Vagina (tissue), 2 donors: ENCODE measurements around the gene FAM118B. TPM values are rescaled to one million over a fixed set of nuclear protein-coding genes. Genes with fewer than 3 reads are reported as not detected.

Experiments used
- DNase-seq, 2 donors: peaks; one replicate each; pipeline ENCODE4 v3.0.0-alpha.2; 2017; ENCODE audit errors: extremely low spot score in 2 of 2
- H3K27ac ChIP-seq: fragments of 200-600 bp; sonication (generic); one replicate; pipeline ENCODE4 v1.5.1; 2019
- H3K27me3 ChIP-seq: fragments of 200-600 bp; sonication (generic); one replicate; pipeline ENCODE4 v1.5.1; 2019
- H3K36me3 ChIP-seq, 2 donors: fragments of 200-600 bp; sonication (generic); one replicate each; pipeline ENCODE4 v1.5.1; 2017 to 2019
- H3K4me1 ChIP-seq: fragments of 200-600 bp; sonication (generic); one replicate; pipeline ENCODE4 v1.5.1; 2019
- H3K4me3 ChIP-seq, 2 donors: fragments of 200-600 bp; sonication (generic); 1 replicate in 1 of 2; 2 replicates in 1 of 2; pipeline ENCODE4 v1.5.1; 2016 to 2019
- H3K9me3 ChIP-seq: fragments of 200-600 bp; sonication (generic); one replicate; pipeline ENCODE4 v1.5.1; 2019
- POLR2A ChIP-seq, 2 donors: fragments of 450-650 bp; IDR thresholded peaks; one replicate each; pipeline ENCODE4 v1.6.1; 2017; ENCODE audit warnings: antibody characterized with exemption in 2 of 2, mild to moderate bottlenecking in 2 of 2, moderate library complexity in 2 of 2
- POLR2AphosphoS5 ChIP-seq, 2 donors: sonication (generic); formaldehyde crosslinking; IDR thresholded peaks; one replicate each; pipeline ENCODE4 v1.9.0; 2017; ENCODE audit warnings: antibody characterized with exemption in 2 of 2, mild to moderate bottlenecking in 2 of 2, low read depth in 1 of 2; ENCODE audit not compliant: insufficient read depth in 1 of 2
- intact Hi-C: fragments of 100-400 bp; cut with DNase I; formaldehyde crosslinking; loops from one replicate; pipeline ENCODE4 v1.15.1; 2023
- total RNA-seq: library from RNA; depleted of rRNA; stranded (reverse); fragments of >200 nt; gene quantifications from one replicate; pipeline ENCODE4 v1.2.3, GENCODE V29; 2016
- TF ChIP-seq, protein P1 (sequence below), 3 experiments: fragments of 450-650 bp in 2 of 3; fragments of 200-600 bp in 1 of 3; sonication (generic) in 1 of 3; IDR thresholded peaks; one replicate each; pipeline ENCODE4 v1.5.1; 2017 to 2019; ENCODE audit warnings: antibody characterized with exemption in 3 of 3, mild to moderate bottlenecking in 2 of 3, moderate library complexity in 2 of 3

The FAM118B gene
- total RNA-seq, 1 donor from 2014 or later, result 14.7 TPM

DNA sequence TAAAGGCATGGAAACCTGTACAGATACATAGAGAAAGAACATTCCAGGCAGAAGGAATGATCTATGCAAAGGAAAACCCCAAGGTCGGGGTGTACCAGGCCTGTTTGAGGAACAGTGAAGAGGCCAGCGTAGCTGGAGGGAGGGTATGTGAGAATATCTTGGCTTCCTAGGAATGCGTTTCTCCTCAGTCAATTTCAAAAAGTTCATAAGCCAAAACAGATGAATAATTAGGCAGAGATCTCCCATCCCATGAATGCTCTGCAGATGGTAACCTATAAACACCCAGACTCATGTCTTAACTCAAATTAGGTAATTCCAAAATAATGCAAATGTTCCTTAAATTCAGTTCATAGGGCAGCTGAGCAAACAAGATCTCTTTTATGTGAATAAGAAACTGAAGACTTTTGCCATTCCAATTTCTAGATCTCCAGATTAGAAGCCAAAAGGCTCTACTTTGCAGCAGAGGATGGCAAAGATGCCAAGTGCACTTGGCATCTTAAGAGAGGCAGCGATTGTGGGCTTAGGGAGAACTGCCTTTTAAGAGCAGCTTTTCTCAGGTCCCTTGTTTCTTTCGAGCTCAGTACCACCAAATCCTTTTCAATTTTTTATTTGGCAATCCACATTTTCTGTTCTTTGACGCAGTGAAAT is 13.2 kb downstream of the FAM118B start:
- no peak overlapping the region for H3K4me3 ChIP-seq
- intact Hi-C loops, result no loop called here
- H3K27me3 ChIP-seq, result no peaks in the 10 kb centered on the region
- TF ChIP-seq POLR2AphosphoS5 (IDR thresholded peaks at IDR 0.05; ENCODE audit: insufficient read depth in 1 of 2, low read depth in 1 of 2) (no peak), POLR2A (IDR thresholded peaks at IDR 0.05) (no peak)
- TF ChIP-seq, protein P1, sequence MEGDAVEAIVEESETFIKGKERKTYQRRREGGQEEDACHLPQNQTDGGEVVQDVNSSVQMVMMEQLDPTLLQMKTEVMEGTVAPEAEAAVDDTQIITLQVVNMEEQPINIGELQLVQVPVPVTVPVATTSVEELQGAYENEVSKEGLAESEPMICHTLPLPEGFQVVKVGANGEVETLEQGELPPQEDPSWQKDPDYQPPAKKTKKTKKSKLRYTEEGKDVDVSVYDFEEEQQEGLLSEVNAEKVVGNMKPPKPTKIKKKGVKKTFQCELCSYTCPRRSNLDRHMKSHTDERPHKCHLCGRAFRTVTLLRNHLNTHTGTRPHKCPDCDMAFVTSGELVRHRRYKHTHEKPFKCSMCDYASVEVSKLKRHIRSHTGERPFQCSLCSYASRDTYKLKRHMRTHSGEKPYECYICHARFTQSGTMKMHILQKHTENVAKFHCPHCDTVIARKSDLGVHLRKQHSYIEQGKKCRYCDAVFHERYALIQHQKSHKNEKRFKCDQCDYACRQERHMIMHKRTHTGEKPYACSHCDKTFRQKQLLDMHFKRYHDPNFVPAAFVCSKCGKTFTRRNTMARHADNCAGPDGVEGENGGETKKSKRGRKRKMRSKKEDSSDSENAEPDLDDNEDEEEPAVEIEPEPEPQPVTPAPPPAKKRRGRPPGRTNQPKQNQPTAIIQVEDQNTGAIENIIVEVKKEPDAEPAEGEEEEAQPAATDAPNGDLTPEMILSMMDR (IDR thresholded peaks at IDR 0.05), result no peak
- H3K9me3 ChIP-seq, result no peaks in the 10 kb centered on the region
- no peaks in the 10 kb centered on the region for H3K4me1 ChIP-seq
- H3K36me3 ChIP-seq, result no peaks in the 10 kb centered on the region
- DNase-seq, result no peak
- H3K27ac ChIP-seq, result no peak overlapping the region

DNA sequence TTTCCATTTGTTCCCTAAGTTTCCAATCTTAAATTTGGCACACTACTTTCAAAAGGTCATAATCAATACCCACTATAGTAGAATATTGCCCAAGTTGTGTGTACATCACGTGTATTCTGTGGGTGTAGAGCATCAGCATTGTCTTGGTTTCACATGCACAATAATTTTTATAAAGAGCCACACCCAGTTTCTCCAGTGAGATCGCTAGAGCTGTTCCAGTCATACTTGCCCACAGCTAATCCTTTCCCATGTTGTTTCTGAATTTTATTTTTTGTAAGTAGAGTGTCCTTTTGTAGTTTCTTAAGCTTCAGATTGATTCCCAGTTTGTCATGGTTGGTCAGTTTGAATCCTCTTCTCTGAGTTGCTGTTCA is 13.7 kb downstream of the FAM118B start:
- intact Hi-C loops, result no loop called here
- no peaks in the 10 kb centered on the region for H3K36me3 ChIP-seq

DNA sequence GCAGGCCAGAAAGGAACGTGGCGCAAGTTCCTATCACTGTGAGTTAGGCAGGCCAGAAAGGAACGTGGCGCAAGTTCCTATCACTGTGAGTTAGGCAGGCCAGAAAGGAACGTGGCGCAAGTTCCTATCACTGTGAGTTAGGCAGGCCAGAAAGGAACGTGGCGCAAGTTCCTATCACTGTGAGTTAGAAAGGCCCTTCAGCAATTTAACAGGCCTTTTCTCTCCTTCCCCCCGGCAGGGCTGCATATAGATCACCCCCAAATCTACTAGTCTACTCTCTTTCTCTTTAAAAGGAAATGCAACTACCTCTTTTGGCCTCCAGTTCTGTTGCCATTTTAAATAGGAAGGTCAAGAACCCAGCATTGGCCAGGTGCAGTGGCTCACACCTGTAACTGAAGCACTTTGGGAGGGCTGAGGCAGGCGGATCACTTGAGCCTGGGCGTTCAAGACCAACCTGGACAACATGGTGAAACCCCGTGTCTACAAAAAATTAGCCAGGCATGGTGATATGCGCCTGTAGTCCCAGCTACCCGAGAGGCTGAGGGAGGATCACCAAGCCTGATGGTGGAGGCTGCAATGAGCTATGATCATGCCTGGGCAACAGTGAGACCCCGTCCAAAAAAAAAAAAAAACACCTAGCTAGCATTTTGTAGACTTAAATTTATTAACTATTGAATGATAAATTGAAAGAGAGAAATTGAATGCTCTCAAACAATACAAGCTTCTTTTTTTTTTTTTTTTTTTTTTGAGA is 14.9 kb downstream of the FAM118B start:
- intact Hi-C loops, result no loop called here
- Histone ChIP-seq H3K9me3 (no peaks in the 10 kb centered on the region), H3K4me1 (no peaks in the 10 kb centered on the region), H3K4me3 (no peak overlapping the region), H3K27ac (no peak overlapping the region), H3K36me3 (no peaks in the 10 kb centered on the region), H3K27me3 (no peaks in the 10 kb centered on the region)
- no peak for DNase-seq
- TF ChIP-seq POLR2AphosphoS5 (IDR thresholded peaks at IDR 0.05; ENCODE audit: insufficient read depth in 1 of 2, low read depth in 1 of 2) (no peak), POLR2A (IDR thresholded peaks at IDR 0.05) (no peak)
- TF ChIP-seq, protein P1 (IDR thresholded peaks at IDR 0.05), result no peak

More for the DNA sequence above, 13.7 kb downstream of the FAM118B start:
- Histone ChIP-seq H3K4me1 (no peaks in the 10 kb centered on the region), H3K27ac (no peak overlapping the region), H3K27me3 (no peaks in the 10 kb centered on the region), H3K9me3 (no peaks in the 10 kb centered on the region), H3K4me3 (no peak overlapping the region)
- DNase-seq, result no peak
- TF ChIP-seq POLR2AphosphoS5 (IDR thresholded peaks at IDR 0.05; ENCODE audit: insufficient read depth in 1 of 2, low read depth in 1 of 2) (no peak), POLR2A (IDR thresholded peaks at IDR 0.05) (no peak)
- TF ChIP-seq, protein P1 (IDR thresholded peaks at IDR 0.05), result no peak

DNA sequence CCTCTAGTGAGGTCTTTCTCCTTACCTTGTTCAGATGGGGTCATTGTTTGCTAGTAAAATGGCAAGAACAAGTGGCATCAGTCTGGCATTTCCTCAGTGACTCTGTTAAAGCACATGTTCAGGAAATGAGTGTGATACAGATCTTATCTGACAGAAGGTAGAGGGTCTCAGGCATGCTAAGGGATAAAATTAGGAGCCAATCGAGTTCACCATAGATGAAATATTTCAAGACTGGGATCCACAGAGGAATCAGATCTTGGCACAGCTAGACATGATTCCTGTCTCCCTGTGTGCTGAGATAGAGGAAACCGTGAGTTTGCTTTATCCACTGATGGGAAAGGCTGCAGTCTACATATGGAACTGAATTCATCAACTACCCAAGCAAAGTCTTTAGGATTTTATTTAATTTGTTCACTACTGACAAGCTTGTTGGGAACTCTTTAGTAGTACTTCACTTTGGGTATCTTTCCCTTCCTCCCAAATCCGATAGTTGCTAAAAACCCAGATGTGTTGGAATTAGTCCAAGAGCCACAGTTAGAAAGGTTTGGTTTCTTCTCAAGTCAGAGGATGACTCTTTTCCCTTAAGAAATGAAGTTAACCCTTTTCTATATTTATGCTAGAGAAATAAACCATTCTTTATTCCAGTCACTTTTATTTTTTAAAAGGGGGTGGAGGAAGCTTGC is 18.4 kb downstream of the FAM118B start:
- intact Hi-C loops, result no loop called here
- Histone ChIP-seq H3K9me3 (no peaks in the 10 kb centered on the region), H3K27ac (no peak overlapping the region), H3K36me3 (no peaks in the 10 kb centered on the region), H3K27me3 (no peaks in the 10 kb centered on the region), H3K4me1 (no peaks in the 10 kb centered on the region), H3K4me3 (no peak overlapping the region)
- TF ChIP-seq POLR2A (IDR thresholded peaks at IDR 0.05), result no peak
- TF ChIP-seq, protein P1 (IDR thresholded peaks at IDR 0.05), result no peak
- no peak for TF ChIP-seq POLR2AphosphoS5 (IDR thresholded peaks at IDR 0.05; ENCODE audit: insufficient read depth in 1 of 2, low read depth in 1 of 2)
- no peak for DNase-seq
